ENCODE data around the gene FAM163A.

DNA sequence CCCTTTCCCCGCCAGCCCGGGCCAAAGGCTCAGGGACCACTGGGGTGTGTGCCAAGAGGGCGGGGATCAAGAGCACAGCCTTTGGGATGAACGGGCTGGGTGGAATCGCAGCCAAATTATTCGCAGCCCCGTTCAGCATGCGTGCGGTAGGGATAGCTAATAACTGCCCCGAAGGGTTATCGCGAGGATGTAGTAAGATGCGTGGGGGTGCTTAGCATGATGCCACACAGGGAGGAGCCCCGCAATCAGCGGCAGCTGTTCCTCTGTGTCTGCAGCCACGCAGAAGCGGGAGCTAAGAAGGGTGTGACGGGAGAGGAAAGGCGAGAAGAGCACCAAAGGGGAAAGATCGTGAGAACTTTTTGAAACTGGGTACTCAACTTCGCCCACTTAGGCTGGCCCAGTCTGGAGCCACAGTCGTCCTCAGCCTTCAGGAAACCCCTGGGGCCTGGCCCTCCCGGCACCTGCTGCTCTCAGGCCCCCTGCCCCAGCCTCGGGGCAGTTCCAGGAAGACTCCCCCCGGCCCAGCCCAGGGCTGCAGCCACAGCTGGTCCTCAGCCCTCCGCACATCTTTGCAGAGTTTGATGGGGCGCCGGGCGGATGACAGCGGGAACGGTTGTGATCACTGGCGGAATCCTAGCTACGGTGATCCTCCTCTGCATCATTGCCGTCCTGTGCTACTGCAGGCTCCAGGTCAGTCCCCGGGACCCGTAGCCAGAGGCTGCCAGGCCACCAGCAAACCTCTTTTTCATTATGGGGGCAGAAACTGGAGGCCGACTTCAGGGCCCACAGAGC is 69.6 kb downstream of the FAM163A start:
- TF ChIP-seq, protein P1, sequence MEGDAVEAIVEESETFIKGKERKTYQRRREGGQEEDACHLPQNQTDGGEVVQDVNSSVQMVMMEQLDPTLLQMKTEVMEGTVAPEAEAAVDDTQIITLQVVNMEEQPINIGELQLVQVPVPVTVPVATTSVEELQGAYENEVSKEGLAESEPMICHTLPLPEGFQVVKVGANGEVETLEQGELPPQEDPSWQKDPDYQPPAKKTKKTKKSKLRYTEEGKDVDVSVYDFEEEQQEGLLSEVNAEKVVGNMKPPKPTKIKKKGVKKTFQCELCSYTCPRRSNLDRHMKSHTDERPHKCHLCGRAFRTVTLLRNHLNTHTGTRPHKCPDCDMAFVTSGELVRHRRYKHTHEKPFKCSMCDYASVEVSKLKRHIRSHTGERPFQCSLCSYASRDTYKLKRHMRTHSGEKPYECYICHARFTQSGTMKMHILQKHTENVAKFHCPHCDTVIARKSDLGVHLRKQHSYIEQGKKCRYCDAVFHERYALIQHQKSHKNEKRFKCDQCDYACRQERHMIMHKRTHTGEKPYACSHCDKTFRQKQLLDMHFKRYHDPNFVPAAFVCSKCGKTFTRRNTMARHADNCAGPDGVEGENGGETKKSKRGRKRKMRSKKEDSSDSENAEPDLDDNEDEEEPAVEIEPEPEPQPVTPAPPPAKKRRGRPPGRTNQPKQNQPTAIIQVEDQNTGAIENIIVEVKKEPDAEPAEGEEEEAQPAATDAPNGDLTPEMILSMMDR (IDR thresholded peaks at IDR 0.05) = no peak
- no peak for TF ChIP-seq POLR2A (IDR thresholded peaks at IDR 0.05)
- TF ChIP-seq EP300 (IDR thresholded peaks at IDR 0.05) = no peak
